OCI-LY3 (cell line): ENCODE measurements around the gene CLMP.

Experiments used
- H2AFZ ChIP-seq: fragments of 200-600, 300-600 bp; shearing (Covaris generic); 2 replicates; pipeline ENCODE4 v1.6.0; 2014; ENCODE audit warnings: antibody characterized with exemption, low read depth, low read length
- H3K27ac ChIP-seq: fragments of 200-600, 300-600 bp; sonication (generic); 2 replicates; pipeline ENCODE4 v1.5.1; 2014; ENCODE audit warnings: mild to moderate bottlenecking, low read length, moderate library complexity, mixed read lengths
- H3K27me3 ChIP-seq: fragments of 200-600, 300-600 bp; sonication (generic); 2 replicates; pipeline ENCODE4 v1.6.1; 2014; ENCODE audit warnings: low read depth, low read length, mixed read lengths
- H3K36me3 ChIP-seq: fragments of 200-600, 300-600 bp; sonication (generic); replicated peaks from 2 replicates; pipeline ENCODE3; 2014; ENCODE audit warnings: low read depth, low read length, mixed read lengths
- H3K4me1 ChIP-seq: fragments of 300-600, 200-600 bp; sonication (generic); 2 replicates; pipeline ENCODE4 v1.6.1; 2014; ENCODE audit warnings: low read length, mixed read lengths
- H3K4me2 ChIP-seq: fragments of 200-600, 300-600 bp; sonication (generic); 2 replicates; pipeline ENCODE4 v1.6.1; 2014; ENCODE audit warnings: low read length, mixed read lengths
- H3K4me3 ChIP-seq: fragments of 300-600, 200-600 bp; sonication (generic); 2 replicates; pipeline ENCODE4 v1.5.1; 2014; ENCODE audit warnings: antibody characterized with exemption, mild to moderate bottlenecking, low read length, moderate library complexity
- H3K79me2 ChIP-seq: fragments of 300-600, 200-600 bp; shearing (Covaris generic); 2 replicates; pipeline ENCODE4 v1.6.1; 2014; ENCODE audit warnings: mild to moderate bottlenecking, low read length, mixed read lengths
- H3K9ac ChIP-seq: fragments of 300-600, 200-600 bp; shearing (Covaris generic); 2 replicates; pipeline ENCODE4 v1.6.0; 2014; ENCODE audit warnings: mild to moderate bottlenecking, low read length, moderate library complexity
- H3K9me3 ChIP-seq: fragments of 200-600, 300-600 bp; shearing (Covaris generic); 2 replicates; pipeline ENCODE4 v1.6.1; 2014; ENCODE audit warnings: low read length, mixed read lengths; ENCODE audit not compliant: insufficient read depth
- H4K20me1 ChIP-seq: fragments of 200-600, 300-600 bp; sonication (generic); 2 replicates; pipeline ENCODE4 v1.6.1; 2016; ENCODE audit warnings: low read length, mixed read lengths; ENCODE audit not compliant: insufficient read depth
- EZH2phosphoT487 ChIP-seq: fragments of 200-600 bp; shearing (Covaris generic); IDR thresholded peaks from 2 replicates; pipeline ENCODE4 v1.6.1; 2018; ENCODE audit warnings: antibody characterized with exemption, mixed run types, low read depth
- TF ChIP-seq, protein P1 (sequence below): fragments of 200-600, 300-600 bp; sonication (generic); IDR thresholded peaks from 2 replicates; pipeline ENCODE4 v1.5.1; 2014; ENCODE audit warnings: antibody characterized with exemption, low read length, low read depth

Gene CLMP

DNA sequence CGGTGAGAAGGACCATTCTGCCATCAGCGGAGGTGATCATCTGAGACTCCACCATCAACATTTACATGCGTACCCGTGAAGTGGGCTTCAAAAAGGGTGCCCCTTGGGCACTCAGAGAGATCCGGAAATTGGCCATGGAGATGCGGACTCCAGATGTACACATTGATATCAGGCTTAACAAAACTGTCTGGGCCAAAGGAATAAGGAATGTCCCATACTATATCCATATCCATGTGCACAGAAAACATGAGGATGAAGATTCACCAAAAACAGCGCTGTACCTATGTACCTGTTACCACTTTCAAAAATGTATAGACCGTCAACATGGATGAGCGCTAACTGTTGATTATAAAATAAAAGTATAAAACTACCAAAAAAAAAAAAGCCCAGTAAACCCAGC is 143.9 kb downstream of the CLMP start:
- Histone ChIP-seq H3K36me3 (peaks cover 24% of the 10 kb centered on the region), H4K20me1 (peaks cover 21% of the 10 kb centered on the region), H3K27me3 (no peaks in the 10 kb centered on the region), H3K4me2 (no peak overlapping the region), H3K27ac (no peak overlapping the region), H3K4me3 (no peak overlapping the region), H2AFZ (no peak overlapping the region), H3K9ac (no peak overlapping the region), H3K4me1 (no peaks in the 10 kb centered on the region), H3K79me2 (no peaks in the 10 kb centered on the region), H3K9me3 (no peaks in the 10 kb centered on the region)
- no peak for TF ChIP-seq EZH2phosphoT487
- TF ChIP-seq, protein P1, sequence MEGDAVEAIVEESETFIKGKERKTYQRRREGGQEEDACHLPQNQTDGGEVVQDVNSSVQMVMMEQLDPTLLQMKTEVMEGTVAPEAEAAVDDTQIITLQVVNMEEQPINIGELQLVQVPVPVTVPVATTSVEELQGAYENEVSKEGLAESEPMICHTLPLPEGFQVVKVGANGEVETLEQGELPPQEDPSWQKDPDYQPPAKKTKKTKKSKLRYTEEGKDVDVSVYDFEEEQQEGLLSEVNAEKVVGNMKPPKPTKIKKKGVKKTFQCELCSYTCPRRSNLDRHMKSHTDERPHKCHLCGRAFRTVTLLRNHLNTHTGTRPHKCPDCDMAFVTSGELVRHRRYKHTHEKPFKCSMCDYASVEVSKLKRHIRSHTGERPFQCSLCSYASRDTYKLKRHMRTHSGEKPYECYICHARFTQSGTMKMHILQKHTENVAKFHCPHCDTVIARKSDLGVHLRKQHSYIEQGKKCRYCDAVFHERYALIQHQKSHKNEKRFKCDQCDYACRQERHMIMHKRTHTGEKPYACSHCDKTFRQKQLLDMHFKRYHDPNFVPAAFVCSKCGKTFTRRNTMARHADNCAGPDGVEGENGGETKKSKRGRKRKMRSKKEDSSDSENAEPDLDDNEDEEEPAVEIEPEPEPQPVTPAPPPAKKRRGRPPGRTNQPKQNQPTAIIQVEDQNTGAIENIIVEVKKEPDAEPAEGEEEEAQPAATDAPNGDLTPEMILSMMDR = no peak

DNA sequence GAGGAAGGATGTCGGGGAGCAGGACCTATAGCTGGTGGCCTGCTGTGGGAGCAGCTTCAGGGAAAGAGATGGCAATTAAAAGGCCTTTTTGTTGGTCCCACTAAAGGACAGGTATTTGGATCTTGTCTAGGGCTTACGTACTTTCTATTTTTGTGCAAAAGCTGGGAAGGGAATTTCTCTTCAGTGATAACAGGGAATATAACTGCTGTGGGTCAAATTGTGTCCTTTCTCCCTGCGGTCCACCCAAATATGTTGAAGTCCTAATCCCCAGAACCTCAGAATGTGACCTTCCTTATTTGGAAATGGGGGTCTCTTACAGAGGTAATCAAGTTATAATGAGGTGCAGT is 147.1 kb downstream of the CLMP start:
- Histone ChIP-seq H2AFZ (no peak overlapping the region), H3K27ac (no peak overlapping the region), H3K79me2 (no peaks in the 10 kb centered on the region), H3K4me3 (no peak overlapping the region), H4K20me1 (no peaks in the 10 kb centered on the region), H3K27me3 (no peaks in the 10 kb centered on the region), H3K9me3 (no peaks in the 10 kb centered on the region), H3K4me1 (no peaks in the 10 kb centered on the region), H3K36me3 (peaks cover 4% of the 10 kb centered on the region), H3K9ac (no peak overlapping the region), H3K4me2 (no peak overlapping the region)
- TF ChIP-seq EZH2phosphoT487 = no peak
- TF ChIP-seq, protein P1 = no peak

DNA sequence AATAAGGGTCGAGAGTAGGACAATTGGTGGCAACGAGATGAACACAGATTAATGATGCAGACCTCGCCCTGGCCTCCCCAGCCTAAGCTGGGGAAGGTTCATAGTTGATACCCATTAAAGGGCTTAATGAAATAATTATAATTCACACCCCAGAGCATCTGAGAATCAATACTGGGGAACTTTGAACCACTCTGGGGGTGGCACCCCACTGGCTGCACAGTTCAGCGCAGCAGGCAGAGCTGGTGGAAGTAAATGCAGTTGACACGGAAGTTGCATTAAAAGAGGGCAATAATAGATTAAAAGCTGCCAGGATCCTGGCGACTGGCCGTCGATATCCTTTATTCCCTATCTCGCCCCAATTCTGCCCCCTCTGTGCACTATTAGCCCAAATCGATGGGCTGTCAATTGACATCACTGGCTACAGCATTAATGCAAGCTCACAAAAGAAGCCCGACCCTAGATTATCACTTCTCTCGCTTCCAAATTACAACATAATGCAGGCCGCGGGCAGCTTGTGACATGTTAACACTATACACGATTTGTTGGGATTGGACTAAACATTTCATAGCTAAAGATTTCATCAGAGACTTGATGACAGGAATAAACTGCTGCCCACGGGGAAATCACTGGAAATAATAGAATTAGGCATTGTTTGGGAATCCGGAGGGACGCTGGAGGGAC is 147.6 kb downstream of the CLMP start:
- H2AFZ ChIP-seq = no peak overlapping the region
- H3K9me3 ChIP-seq = no peaks in the 10 kb centered on the region
- H3K4me2 ChIP-seq = no peak overlapping the region
- TF ChIP-seq EZH2phosphoT487 = no peak
- TF ChIP-seq, protein P1 = no peak
- no peaks in the 10 kb centered on the region for H3K27me3 ChIP-seq
- no peak overlapping the region for H3K9ac ChIP-seq
- H3K36me3 ChIP-seq = peaks cover under 1% of the 10 kb centered on the region
- H3K27ac ChIP-seq = no peak overlapping the region
- no peaks in the 10 kb centered on the region for H3K79me2 ChIP-seq
- H3K4me1 ChIP-seq = no peaks in the 10 kb centered on the region
- H3K4me3 ChIP-seq = no peak overlapping the region
- H4K20me1 ChIP-seq = no peaks in the 10 kb centered on the region

DNA sequence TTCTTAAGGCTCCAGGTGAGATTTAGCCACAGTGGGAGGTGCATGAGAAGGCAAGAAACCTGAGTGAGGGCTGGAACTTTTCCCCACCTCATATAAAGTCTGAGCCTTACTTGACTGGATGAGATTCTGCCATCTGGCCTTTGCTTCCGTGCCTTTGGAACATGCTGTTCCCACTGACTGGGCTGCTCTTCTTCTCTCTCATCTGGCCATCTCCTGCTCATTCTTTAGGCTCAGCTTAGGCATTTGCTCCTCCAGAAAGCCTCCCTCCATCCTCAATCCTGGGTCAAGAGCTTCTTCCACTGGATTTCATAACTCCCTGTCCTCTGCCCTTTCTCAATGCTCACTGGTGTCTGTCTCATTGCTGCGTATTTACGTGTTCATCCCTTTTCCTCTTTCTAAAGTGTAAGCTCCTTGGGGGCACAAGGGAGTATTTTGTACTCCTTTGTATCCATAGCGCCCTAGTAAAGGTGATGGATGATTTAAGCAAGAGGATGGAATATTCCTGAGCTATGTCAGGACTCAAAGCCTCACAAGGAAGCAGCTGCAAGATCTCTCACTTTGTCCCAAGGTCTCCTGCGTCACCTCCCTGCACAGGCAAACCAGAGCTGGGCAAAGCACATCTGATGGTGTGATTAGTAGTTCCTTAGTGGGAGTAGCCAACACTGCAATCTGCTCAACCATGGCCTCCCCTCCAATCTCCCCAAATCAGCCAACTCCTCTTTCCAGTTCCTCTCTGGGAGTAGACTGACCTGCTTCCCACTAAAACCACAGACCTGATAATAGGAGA is 148.4 kb downstream of the CLMP start:
- TF ChIP-seq EZH2phosphoT487 = no peak
- TF ChIP-seq, protein P1 = no peak
- Histone ChIP-seq H3K27me3 (no peaks in the 10 kb centered on the region), H3K9me3 (no peaks in the 10 kb centered on the region), H3K27ac (no peak overlapping the region), H3K4me3 (no peak overlapping the region), H4K20me1 (no peaks in the 10 kb centered on the region), H3K36me3 (no peaks in the 10 kb centered on the region), H3K4me2 (no peak overlapping the region), H3K79me2 (no peaks in the 10 kb centered on the region), H3K4me1 (no peaks in the 10 kb centered on the region), H2AFZ (no peak overlapping the region), H3K9ac (no peak overlapping the region)
